HG03565 (cell line): ENCODE data around the gene RNF208.

ENCODE experiments used
- ATAC-seq: cut with Tn5 transposase; IDR thresholded peaks from one replicate; pipeline ENCODE4 v1.9.1; 2021; ENCODE audit warnings: mild to moderate bottlenecking, moderate library complexity; ENCODE audit not compliant: unreplicated experiment

The RNF208 gene

DNA sequence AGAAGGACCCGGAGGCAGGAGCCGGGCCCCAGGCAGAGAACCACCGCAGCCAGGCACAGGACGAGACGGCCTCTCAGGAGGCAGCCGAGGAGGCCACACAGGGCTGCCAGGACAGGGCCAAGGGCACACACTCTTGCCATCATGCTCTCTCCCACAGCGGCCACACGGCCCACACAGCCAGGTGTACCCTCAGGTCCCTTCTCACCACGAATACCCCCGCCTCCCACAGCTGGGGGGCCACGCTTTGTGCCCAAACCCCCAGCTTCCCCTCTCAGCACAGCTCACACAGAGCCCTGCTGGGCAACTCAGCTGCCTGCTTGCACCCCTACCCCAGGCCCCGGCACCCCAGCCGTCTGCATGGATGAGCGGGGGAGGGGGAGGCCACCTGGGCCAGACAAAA lies 28.3 kb downstream of the RNF208 start:
- ATAC-seq, result no peak

DNA sequence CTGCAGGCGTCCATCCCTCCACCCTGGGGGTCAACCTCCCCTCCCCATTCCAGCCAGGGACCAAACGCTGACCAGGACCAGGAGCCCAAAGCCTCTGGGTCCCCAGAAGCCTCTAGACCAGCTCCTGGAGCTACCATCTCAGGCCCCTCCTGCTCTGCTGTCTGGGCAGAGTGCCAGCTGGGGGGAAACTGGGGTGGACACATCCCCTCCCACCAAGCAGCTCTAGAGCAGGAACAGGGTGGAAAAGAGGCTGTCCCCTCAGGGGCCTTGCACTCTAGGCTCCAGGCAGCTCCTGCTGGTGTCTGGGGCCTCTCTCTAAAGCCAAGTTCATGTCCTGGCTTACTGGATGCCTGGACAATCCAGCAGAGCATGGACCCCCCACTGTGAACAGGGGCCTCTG lies 29.2 kb downstream of the RNF208 start:
- no peak for ATAC-seq

DNA sequence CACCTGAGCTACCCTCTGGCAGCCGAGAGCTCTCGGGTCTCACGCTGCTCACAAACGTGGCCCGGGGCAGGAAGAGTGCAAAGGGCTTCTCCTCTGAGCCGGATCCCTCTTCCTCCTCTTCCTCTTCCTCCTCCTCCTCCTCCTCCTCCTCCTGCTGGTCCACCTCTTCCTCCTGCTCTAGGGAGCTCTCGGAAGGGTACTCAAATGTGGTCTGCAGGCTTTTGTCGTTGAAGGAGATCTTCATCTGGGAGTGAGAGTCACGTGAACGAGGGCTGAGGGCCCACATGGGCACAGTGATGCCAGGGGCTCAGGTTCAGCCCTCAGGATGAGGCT lies 29.6 kb downstream of the RNF208 start:
- no peak for ATAC-seq

DNA sequence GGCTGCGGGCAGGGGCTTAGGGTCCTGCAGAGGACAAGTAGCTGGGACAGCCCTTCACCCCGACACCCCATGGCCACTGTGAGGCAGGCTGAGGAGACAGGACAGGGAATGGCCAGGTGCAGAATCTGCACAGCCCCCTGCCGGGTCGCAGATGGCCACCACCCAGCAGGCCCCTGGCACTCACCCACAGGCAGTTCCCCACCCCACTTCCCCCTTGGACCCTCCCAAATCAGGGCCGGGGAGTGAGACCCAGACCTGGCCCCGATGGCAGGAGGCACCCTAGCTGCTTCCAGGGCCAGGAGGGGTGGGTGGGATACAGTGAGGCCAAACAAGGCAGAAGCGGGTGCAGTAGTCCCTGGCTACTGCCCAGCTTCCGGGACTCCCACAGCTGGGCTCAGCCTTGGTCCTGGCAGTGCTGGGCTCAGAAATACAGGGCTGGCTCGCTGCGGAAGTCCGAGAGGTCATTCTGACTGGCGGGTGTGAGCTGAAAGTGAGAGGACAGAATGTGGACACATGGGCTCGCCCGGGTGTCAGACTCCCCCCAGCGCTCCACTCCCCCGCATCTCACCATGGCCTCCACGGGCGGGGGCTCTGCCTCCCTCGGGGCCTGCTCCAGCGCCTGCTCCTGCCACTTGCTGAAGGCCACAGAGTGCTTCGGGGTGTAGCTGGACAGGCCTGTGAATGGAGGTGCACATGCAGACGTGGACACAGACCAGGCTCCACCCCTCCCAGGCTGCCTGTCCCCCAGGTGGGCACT lies 30.2 kb downstream of the RNF208 start:
- no peak for ATAC-seq

DNA sequence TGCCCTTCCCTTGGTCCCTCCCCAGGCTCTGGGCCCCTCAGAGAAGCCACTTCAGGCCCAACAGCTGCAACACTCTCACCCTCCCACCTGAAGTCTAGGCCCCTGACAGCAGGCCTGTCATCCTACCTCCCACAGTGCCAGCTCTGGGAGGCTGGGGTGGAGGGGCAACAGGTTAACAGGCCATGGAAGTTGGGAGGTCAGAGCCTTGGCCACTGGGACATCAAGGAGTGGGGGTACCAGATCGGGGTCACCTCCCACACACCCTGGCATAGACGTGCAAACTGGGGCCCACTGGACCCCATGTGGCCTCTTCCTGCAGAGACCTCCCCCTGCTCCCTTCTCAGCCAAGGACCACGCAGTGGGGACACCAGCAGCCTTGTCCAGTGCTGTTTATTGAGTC lies 30.8 kb downstream of the RNF208 start:
- no peak for ATAC-seq

DNA sequence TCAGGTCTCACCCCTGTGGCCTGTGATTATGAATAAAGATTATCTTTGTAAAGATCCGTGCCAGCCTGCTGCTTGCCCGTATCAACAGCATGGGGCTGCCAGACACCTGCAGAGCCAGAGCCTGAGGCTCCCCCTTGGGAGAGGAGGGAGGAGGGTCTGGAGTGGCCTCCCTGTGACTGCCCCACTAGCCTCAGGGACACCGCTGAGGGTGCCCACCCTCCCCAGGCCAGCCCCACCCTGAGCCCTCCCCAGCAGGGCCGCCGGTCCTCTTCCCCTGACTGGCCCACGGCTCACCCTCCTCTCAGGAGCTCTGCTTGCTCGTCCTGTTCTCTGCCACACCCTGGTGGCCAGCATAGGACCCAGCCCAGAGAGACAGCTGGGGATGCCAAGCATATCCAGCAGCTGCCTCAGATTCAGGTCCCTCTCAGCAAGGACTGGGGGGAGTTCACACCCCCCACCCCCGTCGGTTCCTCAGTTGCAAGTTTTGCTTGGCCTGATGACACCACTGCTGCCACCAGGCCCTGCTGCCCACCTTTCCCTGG lies 31.7 kb downstream of the RNF208 start:
- no peak for ATAC-seq

DNA sequence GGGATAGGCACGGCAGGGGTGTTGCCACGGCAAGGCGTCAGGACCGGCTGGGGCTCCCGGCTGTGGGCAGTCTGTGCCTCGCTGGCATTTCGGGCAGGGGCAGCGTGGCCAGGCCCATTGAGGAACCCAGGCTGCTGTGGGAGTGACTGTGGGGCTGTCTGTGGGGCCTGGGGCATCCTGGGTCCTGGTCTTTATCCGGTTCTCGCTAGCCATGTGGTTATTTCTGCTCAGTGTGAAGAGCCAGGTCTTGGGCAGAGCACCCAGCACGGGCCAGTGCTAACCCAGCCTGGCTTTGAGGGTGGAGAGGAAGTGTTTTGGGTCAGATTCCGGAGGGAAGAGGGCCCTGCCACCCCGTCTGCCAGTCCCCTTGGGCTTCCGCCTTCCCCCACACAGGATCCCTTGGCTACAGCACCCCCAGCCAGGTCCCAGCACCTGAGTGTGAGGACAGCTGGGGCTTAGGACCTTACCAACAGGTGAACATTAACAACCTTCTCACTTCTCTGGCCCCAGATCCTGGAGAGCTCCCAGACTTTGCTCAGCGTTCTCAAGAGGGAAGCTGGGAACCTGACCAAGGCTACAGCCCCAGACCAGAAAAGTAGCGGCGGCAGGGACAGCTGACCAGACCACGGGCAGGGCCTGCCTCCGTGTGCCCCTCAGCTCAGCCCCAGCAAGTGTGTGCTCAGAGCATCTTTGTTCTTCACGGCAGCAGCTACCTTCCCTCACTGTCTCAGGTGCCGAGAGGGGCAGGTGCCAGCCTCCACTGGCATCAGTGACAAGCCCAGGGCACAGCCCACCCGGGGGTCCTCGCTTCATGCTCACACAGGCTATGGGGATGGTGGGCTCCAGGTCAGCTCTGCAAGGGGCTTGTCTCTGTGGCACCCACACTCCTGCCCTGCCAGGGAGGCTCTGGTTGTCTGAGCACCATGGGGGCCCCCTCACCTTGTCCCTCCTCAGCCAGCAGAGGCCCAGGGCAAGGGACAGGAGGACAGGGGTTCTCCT lies 32.4 kb downstream of the RNF208 start:
- no peak for ATAC-seq

DNA sequence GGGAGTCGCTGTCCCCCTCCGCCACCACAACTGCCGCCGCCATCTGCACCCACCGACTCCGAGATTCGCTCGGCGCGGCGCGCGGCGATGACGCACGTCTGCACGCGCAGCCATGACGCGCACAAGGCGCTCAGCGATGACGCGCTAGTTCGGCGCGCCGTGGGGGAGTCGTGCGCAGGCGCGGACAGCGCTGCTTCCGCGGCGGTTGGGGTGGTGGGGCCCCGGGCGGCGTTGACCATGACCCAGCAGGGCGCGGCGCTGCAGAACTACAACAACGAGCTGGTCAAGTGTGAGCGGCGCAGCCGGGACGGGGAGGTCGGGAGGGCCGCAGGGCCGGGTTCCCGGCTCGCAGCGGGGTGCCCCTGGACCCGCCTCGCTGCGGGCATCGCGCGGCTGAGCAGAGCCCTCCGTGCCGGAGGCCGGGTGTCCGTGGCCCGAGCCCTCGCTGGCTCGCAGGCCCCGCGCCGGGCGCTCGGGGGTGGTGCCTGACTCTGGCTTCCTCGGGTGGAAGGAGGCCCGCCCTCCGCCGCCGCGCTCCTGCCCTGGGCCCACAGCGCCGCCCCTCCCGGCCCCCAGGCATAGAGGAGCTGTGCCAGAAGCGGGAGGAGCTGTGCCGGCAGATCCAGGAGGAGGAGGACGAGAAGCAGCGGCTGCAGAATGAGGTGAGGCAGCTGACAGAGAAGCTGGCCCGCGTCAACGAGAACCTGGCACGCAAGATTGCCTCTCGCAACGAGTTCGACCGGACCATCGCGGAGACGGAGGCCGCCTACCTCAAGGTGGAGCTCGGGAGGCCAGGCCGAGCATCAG lies 33.3 kb downstream of the RNF208 start, which contains the start of the genes ANAPC2 and SSNA1:
Gene ANAPC2 (minus strand): TSS at position 71 of the 807 bp plus-strand sequence. CDS start 28 bp downstream, at position 43.
Gene SSNA1 (plus strand): TSS at position 187 of the 807 bp plus-strand sequence. CDS start 51 bp downstream, at position 238.
- peak; percentile 82 for ATAC-seq

DNA sequence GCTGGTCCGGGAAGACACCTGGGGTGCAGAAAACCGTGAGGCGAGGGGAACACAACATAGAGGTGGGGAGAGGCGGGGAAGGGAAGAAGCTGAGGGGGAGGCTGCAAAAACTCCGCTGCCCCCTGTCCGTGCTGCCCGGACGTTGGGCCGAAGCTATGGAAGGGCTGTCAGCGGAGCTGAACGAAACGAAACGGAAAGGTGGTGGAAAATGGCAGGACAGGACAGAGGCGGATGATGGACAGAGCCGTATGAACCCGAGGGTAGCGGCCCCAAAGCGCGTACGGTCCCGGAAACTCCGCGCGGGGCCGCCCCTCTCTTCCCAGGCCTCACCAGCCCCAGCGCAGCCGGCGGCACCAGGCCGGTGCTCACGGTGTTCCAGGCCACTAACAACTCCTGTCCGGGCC lies 34.0 kb downstream of the RNF208 start:
- no peak for ATAC-seq

DNA sequence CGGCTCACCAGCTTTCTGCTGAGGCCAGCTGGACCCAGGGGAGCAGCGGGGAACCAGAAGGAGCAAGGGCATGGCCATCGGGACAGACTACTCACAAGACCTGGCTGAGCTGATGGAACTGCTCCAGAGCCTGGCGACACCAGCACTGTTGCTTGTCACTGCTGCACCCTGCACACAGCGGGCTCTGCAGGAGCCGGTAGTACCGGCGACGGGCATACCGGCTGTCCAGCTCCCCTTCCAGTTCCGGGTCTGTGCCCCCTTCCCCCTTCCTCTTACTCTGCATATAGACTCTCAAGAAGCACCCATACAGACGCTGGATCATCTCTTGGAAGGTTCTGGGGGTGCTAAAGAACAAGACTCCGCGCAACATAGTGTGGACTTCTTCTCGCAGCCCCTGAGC lies 34.7 kb downstream of the RNF208 start:
- no peak for ATAC-seq

DNA sequence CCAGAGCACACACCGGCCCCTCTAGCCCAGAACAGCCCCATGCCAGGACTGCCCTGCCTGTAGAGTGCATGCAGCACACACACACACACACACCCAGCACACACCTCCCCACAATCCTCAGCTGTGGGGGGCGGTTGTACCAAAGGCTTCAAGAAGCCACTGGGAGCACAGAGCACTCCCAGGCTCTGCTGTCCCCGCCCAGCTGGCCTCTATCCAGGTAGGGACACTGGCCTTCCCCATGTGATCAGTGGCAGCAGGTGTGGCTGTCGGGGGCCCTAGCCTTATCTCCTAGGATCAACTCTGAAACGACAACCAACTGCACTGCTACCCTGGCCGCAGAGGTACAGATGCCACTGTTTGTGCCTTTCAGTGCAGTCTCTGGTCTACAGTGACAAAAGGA lies 35.7 kb downstream of the RNF208 start:
- no peak for ATAC-seq

DNA sequence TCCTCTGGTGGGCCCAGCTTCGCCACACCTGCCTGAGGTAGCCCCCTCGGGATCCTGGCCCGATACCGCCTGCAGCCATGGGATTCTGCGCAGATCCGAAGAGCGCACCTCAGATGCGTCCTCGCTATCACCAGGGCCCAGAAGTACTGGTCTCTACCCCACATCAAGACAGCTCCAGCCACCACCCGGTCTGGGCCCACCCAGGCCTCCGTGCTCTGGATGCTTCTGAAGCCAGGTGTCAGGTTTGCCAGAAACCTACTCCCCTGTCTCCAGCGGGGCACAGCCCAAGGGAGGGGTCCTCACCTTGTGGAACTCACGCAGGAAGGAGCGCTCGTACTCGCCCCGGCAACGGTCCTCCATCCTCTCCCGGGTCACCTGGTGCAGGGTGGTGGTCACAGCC lies 36.1 kb downstream of the RNF208 start:
- ATAC-seq, result no peak

DNA sequence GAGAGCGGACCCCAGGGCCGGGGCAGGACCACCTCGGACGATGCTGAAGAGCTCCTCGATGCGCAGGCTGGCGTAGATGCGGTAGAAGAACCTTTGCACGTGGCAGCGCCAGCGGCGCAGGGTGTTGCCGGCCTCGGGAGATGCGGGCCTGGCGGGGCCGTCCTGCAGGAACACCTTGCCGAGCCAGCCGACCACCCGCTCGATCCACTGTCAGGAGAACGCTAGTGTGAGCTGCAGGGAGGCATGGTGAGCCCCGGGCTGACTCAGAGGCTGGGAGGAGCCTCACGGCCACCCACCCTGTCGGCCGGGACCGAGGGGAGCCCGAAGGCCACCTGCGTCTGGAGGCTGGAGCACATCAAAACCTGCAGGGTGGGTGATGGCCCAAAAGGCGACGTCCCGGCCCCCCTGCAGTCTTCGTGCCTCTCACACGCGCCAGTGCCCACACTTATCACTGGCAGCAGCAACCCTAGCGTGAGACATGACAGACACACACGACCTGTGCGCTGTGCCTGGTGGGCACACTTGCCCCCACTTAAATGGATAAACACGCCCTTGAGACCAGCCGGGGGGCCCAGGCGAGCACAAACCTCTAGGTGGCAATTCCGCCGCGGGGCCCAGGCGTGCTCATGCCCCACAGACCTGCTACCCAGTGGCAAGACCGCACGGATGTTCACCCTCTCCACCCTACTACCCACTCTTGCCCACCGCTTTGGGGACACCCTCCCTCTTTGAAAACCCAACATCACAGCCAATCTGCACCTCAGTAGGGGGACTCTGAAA lies 37.0 kb downstream of the RNF208 start:
- ATAC-seq, result no peak

DNA sequence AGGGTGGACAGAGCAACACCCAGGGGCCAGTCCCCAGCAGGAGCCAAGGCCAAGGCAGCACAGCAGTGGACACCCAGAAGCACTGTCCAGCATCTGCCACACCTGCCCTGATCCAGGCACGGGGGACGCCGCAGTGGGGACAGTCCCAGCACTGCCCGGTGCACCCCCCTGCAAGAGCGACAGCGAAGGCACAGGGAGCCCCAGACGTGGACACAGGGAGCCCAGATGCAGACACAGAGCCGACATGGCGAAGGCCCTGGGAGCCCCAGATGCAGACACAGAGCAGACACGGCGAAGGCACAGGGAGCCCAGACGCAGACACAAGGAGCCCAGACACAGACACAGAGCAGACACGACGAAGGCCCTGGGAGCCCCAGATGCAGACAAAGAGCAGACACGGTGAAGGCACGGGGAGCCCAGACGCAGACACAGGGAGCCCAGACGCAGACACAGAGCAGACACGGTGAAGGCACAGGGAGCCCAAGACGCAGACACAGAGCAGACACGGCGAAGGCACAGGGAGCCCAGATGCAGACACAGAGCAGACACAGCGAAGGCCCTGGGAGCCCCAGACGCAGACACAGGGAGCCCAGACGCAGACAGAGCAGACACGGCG lies 38.0 kb downstream of the RNF208 start:
- ATAC-seq, result no peak

DNA sequence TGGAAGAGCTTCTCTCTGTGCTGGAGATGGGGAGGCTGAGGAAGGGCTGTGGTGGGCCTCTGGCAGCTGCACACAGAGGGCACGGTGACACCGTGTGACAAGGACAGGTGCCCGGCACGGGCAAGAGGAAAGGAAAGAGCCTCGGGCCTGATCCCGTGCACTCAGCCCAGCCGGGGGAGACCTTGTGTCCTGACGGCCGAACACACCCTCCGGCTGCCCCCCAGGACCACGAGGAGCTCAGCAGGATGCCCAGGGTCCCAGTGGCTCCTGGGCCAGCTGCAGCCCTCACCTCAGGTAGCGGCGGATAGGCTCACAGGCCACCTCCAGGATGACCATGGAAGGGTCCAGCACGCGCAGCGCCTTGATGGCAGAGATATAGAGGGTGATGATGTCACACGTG lies 39.2 kb downstream of the RNF208 start:
- ATAC-seq, result no peak

DNA sequence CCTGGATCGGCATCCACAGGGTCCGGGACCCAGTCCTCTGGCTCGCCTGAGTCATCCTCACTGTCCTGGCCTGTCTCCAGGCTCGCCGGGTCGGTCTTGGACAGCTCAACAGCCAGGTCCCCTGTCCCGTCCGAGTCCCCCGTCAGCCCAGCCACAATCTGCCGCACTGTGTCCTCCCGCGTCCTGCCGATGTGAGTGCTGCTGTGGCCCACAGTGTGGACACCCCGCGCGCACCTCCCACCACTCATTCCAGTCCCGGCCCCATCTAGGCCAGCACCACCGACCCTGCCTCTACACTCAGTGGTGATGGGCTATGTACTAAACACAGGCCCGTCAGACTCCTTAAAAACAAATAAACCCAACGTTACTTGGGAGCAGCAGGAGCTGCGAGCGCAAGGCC lies 40.4 kb downstream of the RNF208 start:
- ATAC-seq, result no peak

DNA sequence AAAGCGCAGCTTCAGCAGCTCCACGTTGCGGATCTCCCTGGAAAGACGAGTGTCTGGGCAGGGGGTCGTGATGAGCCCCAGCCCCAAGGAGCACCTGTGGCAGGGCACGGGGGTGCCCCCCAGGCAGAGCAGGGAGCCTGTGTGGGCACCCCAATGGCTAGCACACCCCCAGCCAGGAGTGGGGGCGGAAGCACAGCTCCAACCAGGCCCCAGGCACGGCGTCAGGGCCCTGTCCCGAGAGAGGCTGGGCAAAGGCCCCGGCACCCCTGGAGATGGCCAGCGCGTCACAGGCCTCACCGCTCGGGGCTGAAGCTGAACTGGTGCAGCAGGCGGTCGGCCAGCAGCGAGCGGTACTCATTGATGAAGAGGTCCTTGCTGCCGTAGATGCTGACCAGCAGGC lies 41.5 kb downstream of the RNF208 start:
- no peak for ATAC-seq

DNA sequence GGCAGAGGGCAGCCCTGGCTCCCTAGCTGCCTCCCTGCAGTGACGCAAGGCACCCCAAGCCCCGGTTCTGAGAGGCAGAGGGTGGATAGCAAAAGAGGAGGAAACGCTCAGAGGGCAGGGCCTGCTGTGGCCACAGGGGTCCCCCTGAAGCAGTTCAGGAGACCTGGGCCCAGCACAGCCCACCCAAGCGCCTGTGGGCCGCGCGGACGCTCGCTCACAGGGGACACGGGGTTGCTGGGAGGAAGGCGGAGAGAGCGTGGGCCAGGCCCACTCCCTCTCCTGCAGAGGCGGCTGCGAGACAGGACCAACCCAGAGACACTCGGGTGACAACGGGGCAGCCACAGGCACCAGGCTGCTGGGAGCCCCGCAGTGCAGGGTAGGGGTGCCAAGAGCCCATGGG lies 42.3 kb downstream of the RNF208 start:
- ATAC-seq, result no peak

DNA sequence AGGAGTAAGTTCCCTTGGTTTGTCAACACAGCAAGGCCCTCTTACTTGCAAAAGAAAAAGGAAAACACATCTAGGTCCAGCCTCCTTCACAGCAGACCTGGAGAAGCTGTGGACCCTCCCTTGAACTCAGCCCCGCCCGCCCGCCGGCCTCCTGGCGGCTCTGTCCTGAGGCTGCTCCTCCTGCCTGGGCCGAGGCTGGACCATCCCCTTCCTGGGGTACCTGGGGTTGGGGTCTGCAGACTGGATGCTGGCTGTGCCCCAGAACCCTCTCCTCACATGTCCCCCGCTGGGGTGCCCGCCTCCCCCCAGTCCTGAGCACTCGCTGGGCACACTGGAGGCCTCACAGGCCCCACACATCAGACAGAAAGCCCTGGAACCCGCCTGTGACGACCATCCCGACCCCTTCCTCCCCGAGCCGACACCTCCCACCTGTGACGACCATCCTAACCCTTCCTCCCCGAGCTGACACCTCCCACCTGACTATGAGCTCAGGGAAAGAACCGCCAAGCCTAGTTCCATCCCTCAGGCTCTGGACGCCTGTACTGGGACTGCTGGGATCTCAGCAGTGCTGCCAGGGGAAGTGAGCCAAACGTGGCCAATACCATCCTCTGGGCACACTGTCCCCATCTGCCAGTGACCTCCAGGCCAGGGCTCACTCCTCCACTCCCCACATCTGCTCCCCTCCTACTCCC lies 43.0 kb downstream of the RNF208 start:
- no peak for ATAC-seq
